Stimulated activated CD8-positive, alpha-beta memory T cell treated with anti-CD3 and anti-CD28 coated beads, Interleukin-12 subunit alpha, Interleukin-12 subunit beta, amount 100 ng/mL, for 4 hours (primary cell): ENCODE results near the gene WDFY2.
"Not testable (repeated sequence)": the region's sequence is repeated elsewhere in the genome, so short reads cannot be mapped to it uniquely, and the experiment has no call there.

Source experiments
- DNase-seq: peaks from one replicate; pipeline ENCODE4 v3.0.0-alpha.2; 2020; ENCODE audit warnings: low read depth

Gene WDFY2

GRCh38 chr13:51632591-51633362, 48.5 kb downstream of the WDFY2 start:
- DNase-seq: no peak

GRCh38 chr13:51635137-51635878, 51.0 kb downstream of the WDFY2 start:
- no peak for DNase-seq

- DNase-seq: no peak
These were observed 52.2 kb downstream of the WDFY2 start for GRCh38 chr13:51636349-51636890.

- DNase-seq: no peak
These were observed 53.6 kb downstream of the WDFY2 start for GRCh38 chr13:51637852-51638215.

GRCh38 chr13:51638216-51638871, 54.1 kb downstream of the WDFY2 start:
- no peak for DNase-seq

- no peak for DNase-seq
These were observed 54.9 kb downstream of the WDFY2 start for GRCh38 chr13:51639171-51639570.

- not testable (repeated sequence) for DNase-seq
These were observed 56.4 kb downstream of the WDFY2 start for GRCh38 chr13:51640696-51641095.

GRCh38 chr13:51643105-51643881, 59.0 kb downstream of the WDFY2 start:
- no peak for DNase-seq

- no peak for DNase-seq
These were observed 59.6 kb downstream of the WDFY2 start for GRCh38 chr13:51643882-51644281.

- no peak for DNase-seq
These were observed 60.4 kb downstream of the WDFY2 start for GRCh38 chr13:51644654-51645053.

GRCh38 chr13:51645154-51645650, 60.9 kb downstream of the WDFY2 start:
- DNase-seq: no peak

- DNase-seq: no peak
These were observed 61.8 kb downstream of the WDFY2 start for GRCh38 chr13:51645761-51646670.

- no peak for DNase-seq
These were observed 62.8 kb downstream of the WDFY2 start for GRCh38 chr13:51647067-51647466.

- DNase-seq: not testable (repeated sequence)
These were observed 67.9 kb downstream of the WDFY2 start for GRCh38 chr13:51652193-51652592.

- no peak for DNase-seq
These were observed 75.2 kb downstream of the WDFY2 start for GRCh38 chr13:51659276-51660127.

GRCh38 chr13:51660813-51661212, 76.6 kb downstream of the WDFY2 start:
- DNase-seq: no peak

- DNase-seq: no peak
These were observed 80.0 kb downstream of the WDFY2 start for GRCh38 chr13:51663973-51664957.

GRCh38 chr13:51665456-51665855, 81.2 kb downstream of the WDFY2 start:
- DNase-seq: no peak
